HG03039 (cell line): Measurements from ENCODE around the gene MALRD1.

Experiments
- ATAC-seq: cut with Tn5 transposase; IDR thresholded peaks from one replicate; pipeline ENCODE4 v1.9.1; 2021; ENCODE audit warnings: mild to moderate bottlenecking, moderate library complexity; ENCODE audit not compliant: unreplicated experiment

MALRD1 gene

DNA sequence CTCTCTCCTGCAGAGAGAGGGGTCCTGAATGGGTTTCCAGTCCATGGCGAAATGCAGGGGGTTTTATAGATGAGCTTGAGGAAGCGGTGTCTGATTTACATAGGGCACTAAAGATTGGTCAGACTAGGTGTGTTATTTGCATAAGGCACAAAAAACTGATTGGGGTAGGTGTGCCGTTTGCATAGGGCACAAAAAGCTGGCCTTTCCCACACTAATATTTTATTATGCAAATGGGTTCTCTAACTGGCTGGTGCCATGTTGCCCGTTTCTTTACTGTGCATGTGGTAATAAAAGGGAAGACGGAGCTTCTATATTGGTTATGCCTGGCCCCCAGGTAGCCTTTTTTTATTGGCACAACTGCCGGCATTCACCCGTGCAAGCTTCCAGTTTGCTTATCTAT, 50.2 kb downstream of the MALRD1 start:
- no peak for ATAC-seq

DNA sequence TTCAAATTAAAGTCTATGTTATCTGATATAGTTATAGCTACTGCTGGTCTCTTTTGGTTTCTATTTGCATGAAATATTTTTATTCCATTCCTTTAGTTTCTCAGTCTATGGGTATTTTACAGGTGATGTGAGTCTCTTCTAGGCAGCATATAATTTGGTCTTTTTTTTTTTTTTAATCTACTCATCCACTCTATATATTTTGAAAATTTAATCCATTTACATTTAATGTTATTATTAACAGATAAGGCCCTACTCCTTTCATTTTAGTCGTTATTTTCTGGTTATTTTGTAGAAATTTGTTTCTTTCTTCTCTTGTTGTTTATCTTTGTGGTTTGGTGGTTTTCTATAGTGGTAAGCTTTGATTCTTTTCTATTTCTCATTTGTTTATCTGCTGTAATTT, 58.8 kb downstream of the MALRD1 start:
- no peak for ATAC-seq

DNA sequence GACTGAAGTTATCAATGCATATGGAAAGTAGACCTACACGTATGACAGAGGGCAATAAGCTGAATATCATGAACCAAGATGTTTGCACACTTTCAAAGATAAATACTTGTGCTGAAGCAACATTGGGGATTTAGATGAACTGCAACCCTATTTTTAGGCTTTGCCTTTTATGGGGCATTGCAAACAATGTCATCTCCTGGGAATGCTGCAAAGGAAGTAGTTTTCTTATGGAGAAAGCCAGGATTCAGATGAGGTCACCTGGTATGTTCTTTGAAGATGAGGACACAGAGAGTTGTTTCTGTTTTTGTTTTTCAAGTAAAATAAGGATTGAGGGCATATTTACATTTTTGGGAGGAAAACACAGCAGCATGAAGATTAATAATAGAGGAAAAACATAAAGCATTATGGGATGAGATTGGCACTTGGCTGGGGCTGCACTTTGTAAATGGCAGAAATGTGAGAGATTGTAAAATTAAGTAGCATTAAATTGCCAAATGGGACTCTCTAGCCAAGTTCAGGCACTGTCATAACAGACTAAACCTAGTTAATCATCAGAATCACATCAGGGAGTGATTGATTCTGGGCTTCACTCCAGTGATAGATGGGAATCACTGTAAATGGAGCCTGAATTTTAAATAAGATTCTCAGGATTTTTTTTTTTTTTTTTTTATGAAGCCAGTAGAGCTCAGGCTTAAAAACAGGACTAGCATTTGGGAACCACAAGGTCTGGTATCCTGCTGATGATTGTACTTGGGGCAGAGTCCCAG, 63.1 kb downstream of the MALRD1 start:
- no peak for ATAC-seq

DNA sequence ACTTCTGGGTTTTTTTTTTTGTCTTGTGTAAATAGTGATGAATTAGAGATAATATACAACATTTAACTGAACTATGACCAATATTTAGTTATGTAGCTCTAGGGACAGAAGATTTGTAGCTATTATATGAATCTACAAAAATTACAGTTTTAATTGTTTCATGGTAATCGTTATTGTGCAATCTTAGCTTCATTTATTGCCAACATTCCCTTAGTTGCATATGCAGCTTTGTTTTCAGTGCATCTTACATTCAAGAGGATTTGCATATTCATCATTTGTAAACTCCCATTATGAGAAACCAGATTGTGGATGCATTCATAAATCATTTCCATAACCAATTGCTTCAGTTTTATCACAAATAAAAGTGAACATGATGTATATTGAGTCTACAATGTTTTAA, 68.8 kb downstream of the MALRD1 start:
- ATAC-seq = no peak

DNA sequence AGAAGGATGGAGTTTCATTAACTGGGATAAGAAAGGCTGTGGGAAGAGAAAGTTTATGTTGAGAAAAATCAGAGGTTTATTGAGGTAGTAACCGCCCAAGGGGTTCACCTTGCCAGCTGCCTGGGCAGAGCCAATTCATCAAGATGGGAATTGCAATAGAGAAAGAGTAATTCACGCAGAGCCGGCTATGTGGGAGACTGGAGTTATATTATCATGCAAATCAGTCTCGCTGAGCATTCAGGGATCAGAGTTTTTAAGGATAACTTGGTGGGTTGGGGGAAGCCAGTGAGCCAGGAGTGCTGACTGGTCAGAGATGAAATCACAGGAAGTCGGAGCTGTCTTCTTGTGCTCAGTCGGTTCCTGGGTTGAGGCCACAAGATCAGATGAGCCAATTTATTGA, 70.6 kb downstream of the MALRD1 start:
- ATAC-seq = no peak

DNA sequence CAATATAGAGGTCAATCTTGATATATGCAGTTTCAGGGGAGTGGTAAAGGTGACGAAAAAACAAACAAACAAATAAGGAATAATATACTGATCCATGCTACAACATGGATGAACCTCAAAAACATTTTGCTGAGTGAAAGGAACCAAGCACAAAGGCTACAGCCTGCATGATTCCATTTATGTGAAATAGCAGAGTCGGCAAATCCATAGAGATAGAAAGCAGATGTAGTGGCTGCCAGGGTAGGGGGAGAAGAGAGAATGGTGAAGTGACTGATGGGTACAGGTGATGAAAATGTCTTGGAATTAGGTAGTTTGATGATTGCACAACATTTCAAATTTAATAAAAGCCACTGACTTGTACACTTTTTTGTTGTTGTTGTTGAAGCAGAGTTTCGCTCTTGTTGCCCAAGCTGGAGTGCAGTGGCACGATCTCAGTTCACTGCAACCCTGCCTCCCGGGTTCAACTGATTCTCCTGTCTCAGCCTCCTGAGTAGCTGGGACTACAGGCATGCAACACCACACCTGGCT, 71.8 kb downstream of the MALRD1 start:
- no peak for ATAC-seq

DNA sequence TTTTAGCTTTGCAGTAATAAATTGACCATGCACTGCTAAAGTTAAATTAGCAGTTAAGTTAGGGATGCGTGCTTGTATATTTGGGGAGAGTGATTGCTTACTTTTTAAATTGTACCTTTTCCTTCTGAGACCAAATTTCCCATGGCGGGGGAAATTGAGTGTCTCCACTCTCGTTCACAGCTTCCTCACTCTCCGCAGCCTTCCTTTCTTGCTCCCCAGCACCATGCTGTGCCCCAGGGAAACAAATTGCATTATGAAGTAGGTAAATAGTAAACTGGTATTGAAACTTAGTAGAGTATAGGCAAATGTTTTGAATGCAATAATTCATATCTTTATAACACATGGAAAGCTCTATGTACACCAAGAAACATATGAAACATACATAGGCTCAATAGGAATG, 85.4 kb downstream of the MALRD1 start:
- ATAC-seq = no peak

DNA sequence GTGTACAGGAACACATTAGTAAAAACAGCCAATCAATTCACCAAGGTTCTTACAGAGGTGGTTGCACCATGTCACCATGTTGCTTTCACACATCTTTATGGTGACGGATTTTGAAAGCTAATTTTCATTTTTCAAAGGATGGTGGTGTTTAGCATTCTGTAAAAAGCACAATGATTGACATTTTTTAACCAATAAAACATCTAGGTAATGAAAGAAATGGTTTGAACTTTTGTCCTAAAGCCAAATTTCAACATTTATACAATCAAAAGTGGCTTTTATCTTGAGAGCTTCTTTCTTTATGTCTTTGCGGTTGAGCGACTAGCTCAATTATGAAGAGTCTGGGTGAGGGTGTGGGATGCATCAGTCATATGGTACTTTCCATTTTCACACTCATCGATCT, 94.4 kb downstream of the MALRD1 start:
- no peak for ATAC-seq

DNA sequence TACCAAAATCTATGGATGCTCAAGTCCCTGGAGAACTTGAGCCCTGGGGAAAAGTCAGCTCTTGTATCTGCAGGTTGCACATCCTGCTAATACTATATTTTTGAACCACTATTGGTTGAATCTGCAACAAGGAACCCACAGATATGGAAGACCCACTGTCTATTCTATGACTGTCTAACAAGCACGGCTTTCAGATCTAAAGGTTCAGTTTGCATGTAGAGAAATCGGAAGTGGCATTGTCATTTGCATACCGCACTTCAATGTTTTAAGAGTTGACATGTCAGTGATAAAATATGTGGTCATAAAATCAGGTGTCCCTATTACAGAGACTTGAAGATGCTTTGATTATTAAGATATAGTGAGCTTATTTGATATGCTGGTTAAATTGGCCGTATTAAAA, 95.6 kb downstream of the MALRD1 start:
- ATAC-seq = no peak

DNA sequence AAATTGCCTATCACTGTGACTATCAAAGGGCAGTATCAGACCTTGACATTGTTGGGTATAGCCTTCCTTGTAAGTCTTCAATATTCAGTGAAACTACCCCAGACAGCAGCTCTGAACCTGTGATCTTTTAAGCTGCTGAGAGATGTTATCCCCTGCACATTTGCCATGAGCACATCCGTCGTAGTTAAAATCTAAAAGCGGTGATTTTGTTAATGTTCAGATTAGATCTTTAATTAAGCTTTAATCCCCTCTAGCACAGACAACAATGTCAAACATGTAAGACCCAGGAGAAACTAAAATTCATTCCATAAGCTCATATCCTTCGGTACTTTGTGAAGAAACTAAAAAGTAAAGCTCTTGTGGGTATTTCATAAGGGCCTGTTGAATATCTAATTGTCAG, 105.8 kb downstream of the MALRD1 start:
- no peak for ATAC-seq

DNA sequence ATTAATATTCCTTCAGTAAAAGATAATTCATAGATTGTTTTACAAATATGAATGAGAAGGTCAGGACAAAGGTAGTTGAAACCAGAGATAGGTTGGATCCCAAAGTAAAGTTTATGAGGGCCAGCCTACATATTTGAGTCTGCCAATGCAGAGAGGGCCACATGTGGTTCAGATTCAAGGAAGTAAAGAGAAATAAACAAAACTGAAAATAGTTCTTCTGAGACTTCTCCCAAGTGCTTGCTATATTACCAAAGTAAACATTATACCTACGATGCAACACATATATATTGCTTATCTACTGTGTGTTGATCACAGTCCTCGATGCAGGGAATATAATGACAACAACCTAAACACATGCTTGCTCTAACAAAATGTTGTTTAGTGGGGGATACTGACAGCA, 109.8 kb downstream of the MALRD1 start:
- ATAC-seq = no peak

DNA sequence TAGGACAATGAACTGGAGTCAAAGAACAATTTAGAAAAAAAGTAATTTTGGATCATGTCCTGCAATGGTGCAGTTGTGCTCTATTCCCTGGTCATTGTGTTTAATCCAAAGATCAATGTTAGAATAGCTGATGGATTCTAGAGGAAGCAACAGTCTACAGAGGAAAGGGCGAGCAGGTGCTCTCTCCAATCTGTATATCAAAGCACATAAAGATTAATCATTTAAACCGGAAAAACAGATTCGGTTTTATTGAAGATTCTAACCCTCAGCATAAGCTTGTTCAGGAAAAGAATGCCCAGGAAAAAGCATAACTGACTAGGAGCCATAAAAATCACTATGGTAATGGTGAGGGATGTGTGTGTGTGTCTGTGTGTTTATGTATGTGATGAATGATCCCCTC, 110.3 kb downstream of the MALRD1 start:
- ATAC-seq = no peak

DNA sequence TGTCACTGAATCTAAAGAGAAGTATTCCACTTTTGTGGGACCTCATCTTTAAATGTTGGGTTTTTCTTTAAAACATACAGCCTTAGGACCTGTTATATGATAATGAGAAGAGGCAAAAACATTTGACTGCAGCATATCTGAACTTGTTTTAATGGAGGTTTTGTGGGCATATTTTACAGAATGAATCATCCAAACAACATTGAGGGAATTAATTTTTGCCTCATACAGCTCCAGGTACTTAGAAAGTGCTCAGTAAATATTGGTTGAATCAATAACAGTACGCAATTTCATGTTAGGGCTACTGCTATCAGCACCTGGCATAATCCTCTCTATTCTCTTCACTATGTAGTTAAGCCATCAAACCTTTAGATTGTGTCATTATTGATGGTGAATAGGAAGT, 115.9 kb downstream of the MALRD1 start:
- ATAC-seq = no peak

DNA sequence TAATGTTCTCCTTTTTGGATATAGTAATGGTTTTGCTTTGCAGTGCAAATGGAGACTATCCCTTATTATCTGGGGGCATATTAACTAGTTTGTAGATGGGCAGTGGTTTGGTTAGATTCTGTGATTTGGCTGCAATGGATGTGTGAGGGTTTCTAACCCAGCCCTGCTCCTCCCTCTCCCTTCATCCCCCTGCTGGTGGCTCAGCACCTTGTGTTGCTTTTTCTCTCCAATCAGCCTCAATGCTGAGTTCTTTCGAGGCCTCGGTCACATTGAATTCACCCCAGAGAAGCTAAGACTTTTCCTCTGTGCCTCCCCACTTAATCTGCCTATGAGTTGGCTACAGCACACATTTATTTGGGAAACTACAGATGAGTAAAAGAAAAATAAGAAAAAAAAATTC, 120.0 kb downstream of the MALRD1 start:
- ATAC-seq = no peak

DNA sequence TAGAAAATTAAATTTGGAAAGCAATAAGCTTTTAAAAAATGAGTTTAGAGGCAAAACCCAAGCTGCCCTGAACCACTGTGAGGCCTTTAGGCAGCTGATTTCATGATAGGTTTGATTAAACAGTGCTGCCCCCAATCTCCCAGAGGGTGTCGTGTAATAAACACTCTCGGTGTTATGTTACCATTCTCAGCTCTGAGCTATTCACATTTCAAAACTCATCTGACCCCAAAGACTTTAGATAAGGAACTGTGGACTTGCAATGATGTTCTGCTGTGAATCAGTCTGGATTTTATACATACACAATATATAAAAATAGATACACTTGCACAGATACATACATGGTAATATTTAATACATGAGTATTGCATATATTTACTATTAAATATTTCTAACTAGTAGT, 120.4 kb downstream of the MALRD1 start:
- no peak for ATAC-seq

DNA sequence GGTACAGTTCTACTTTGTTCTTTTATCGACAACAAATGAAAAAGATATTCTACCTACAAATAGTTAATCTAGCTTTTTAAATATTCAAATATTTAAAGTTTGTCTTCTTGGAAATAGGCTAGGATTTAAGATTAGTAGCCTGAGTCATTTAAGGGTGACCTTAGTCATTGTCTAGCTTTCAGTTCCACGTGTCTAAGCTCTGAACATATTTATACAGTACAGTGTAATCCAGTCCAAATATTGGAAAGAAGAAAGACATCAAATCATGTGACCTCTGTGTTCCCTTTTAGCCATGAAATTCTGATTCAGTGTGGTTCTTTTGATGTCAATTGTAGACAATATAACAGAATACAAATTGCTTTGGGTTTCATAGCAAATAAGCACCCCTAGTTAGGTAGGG, 121.1 kb downstream of the MALRD1 start:
- no peak for ATAC-seq

DNA sequence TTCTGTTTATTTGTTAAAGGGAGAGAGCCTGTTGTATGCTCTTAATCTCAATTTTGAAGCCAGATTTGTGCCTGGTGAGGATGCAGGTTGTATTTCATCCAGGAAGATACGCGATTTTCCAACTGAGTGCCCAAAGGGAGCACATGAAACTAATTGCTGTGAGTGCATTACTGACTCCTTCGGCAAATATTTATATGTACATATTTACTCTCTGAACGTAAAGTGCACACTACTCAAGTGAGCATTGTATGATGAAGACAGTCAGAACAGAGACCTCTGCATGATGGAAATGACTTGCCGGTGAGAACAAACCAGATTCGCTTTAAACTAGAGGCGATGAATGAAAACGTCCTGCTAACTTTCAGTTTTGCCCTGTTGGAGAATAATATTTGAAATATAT, 130.1 kb downstream of the MALRD1 start:
- no peak for ATAC-seq

DNA sequence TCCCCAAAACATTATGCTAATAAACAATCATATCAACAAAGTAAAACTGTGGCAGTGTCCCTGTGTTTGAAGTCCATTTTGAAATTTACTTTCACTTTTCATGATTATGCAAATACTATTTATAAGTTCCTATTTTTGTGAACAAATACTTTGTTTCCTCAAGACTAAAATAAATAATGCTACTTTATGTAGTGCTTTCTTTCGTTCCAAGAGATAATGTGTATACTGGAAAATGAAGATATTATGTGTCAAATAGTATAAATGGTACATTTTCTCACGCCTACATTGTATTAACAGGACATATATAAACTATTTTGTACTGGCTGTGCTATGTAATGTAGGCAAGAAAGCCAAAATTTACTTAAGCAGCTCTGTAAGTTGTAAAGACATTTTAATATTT, 136.3 kb downstream of the MALRD1 start:
- no peak for ATAC-seq

DNA sequence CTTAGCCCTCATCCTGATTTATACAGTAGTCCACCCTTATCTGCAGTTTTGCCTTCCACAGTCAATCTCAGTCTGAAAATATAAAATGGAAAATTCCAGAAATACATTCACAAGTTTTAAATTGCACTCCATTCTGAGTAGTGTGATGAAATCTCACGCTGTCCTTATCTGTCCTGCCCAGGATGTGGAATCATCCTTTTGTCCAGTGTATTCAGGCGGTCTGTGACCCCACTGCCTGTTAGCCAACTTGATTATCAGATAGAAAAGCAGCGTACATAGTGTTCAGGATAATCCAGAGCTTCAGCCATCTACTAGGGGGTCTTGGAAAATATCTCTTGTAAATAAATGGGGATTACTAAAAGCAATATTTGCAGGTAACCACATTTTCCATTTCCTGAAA, 146.3 kb downstream of the MALRD1 start:
- ATAC-seq = no peak

DNA sequence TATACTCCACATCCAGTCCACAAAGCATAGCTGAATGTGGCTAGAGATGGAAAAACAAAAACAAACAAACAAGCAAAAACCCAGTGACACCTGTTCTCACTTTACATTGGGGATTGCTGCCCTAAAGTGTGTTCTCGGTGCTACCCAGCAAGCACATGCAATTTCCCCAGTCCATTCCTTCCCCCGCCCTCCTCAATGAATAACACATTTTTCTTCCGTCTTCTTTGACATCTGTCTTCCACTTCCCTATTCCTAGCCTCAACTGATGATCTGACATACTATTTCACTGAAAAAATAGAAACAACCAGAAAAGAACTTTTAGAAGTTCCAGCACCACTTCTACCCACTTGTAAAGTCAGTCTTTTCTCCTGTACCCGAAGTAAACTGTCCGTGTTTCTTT, 147.1 kb downstream of the MALRD1 start:
- no peak for ATAC-seq

DNA sequence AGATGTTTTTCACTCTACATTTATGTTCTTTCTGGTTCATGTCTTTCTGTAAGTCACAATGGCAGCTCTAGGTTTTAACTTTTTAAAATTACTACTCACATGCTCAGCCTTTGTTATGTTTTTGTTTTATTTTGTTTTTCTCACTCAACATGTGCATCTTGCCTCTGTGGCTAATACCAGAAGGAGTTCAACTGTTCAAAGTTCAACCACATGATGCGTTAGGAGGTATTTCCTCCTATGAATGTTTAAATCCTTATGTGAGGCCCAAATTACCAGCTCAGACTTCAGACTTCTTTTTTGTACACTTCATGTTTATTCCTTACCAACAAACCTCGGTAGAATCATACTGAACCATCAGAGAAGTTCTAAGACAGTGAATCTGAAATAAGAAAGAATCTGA, 151.6 kb downstream of the MALRD1 start:
- ATAC-seq = no peak

DNA sequence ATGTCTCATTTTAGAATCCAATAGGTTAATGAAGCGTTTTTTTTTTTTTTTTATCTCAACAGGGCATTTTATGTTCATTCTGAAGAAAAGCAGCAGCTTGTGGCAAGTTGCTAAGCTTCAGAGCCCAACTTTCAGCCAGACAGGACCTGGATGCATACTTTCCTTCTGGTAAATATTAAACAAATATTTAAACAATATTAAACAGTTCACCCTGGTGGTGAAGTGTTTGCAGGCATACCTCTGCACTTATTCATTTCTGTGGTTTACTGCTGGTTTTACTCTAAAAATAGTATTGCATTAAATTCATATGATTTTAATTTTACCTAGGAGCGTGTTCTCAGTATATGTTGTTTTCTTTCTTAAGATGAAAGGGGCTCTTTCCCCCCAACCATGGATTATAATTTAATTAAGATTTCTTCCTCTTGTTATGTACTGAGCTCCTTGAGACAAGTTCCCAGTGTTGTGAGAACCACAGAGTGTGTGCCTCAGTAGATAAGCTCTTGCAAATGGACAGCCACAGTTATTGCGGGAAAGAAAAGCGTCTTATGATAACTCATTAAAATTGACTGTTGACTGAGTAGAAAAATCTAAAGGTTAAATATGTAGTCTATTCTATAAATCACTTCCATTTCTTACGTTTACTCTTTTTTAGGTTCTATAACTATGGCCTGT, 155.8 kb downstream of the MALRD1 start:
- no peak for ATAC-seq

DNA sequence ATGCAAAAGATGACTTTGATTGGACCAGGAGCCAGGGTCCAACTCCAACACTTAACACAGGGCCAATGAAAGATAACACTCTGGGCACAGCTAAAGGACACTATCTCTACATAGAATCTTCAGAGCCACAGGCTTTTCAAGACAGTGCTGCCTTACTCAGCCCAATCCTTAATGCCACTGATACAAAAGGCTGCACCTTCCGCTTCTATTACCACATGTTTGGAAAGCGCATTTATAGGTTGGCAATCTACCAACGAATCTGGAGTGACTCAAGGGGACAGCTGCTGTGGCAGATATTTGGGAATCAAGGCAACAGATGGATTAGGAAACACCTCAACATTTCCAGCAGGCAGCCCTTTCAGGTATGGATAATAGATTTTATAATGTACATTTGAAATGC, 160.7 kb downstream of the MALRD1 start:
- ATAC-seq = no peak
